Mesodermal cell (in vitro differentiated cells): ENCODE data around the gene HECTD3.

Experiments used
- H3K27ac ChIP-seq: 2 replicates; pipeline ENCODE4 v1.7.0; 2013; ENCODE audit warnings: mild to moderate bottlenecking, low read depth, low read length, moderate library complexity; ENCODE audit not compliant: severe bottlenecking
- H3K36me3 ChIP-seq: 2 replicates; pipeline ENCODE4 v1.7.1; 2013; ENCODE audit warnings: mild to moderate bottlenecking, low read length, moderate library complexity; ENCODE audit not compliant: control insufficient read depth, insufficient read depth
- H3K4me1 ChIP-seq: one replicate; pipeline ENCODE4 v1.7.1; 2013; ENCODE audit warnings: mild to moderate bottlenecking, low read length; ENCODE audit not compliant: insufficient read depth, control insufficient read depth, poor library complexity, severe bottlenecking
- H3K4me3 ChIP-seq: 2 replicates; pipeline ENCODE4 v1.7.0; 2013; ENCODE audit warnings: low read length, control low read depth, mild to moderate bottlenecking; ENCODE audit not compliant: insufficient read depth, poor library complexity, severe bottlenecking; ENCODE audit errors: extremely low read depth
- H3K9me3 ChIP-seq: 2 replicates; pipeline ENCODE4 v1.7.1; 2013; ENCODE audit warnings: mild to moderate bottlenecking, low read length, moderate library complexity; ENCODE audit not compliant: control insufficient read depth
- WGBS, 2 experiments: methylation state at CpG; one replicate each; pipeline ENCODE4 v1.1.5; 2013; ENCODE audit warnings: missing lambda C conversion rate in 2 of 2; ENCODE audit not compliant: insufficient coverage in 2 of 2; 5-methylcytosine and 5-hydroxymethylcytosine counted together

HECTD3 gene

DNA sequence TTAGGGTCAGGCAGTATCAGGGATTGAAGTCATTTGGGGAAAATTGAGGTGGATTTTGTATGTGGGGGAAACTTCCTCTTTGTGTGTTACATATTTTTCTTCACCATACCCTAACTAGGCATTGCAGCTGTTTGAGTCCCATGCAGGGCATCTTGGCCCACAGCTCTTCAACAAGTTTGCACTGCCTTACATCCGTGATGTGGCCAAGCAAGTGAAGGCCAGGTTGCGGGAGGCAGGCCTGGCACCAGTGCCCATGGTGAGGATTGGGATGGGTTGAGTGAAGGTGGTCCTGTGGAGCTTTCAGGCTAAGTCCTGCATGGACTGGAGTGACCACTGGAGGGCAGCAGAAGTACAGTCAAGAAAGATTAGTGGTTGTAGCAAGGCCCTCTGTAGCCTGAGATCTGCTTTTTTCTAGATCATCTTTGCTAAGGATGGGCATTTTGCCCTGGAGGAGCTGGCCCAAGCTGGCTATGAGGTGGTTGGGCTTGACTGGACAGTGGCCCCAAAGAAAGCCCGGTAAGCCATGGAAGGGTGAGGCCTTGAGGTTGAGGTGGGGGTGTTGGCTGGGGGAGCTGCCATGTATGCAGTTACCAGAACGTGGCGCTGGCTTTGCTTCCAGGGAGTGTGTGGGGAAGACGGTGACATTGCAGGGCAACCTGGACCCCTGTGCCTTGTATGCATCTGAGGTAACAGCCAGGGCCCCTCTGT is 3.4 kb upstream of the HECTD3 start:
- 58 to 68% methylated on average over 6 of the region's 6 CpGs for WGBS, 2 experiments
- H3K4me3 ChIP-seq, result no peak overlapping the region
- peaks cover 13% of the 10 kb centered on the region for H3K4me1 ChIP-seq
- no peaks in the 10 kb centered on the region for H3K9me3 ChIP-seq
- H3K36me3 ChIP-seq, result peaks cover 23% of the 10 kb centered on the region
- H3K27ac ChIP-seq, result no peak overlapping the region

DNA sequence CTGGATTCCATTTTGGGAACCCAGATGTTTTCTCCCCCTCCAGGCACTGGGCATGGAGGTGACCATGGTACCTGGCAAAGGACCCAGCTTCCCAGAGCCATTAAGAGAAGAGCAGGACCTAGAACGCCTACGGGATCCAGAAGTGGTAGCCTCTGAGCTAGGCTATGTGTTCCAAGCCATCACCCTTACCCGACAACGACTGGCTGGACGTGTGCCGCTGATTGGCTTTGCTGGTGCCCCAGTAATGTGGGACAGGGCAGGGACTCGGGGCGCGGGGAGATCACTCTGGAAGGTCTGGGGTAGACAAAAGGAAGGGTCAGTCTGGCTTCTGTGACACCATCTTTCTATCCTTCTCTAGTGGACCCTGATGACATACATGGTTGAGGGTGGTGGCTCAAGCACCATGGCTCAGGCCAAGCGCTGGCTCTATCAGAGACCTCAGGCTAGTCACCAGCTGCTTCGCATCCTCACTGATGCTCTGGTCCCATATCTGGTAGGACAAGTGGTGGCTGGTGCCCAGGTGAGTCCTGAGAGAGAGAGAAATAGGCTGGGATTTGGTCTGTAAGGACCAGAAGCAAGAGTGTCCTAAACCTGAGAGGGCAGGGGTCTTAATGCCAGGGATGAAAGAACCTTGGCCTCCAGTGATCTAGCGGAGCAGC is 2.6 kb upstream of the HECTD3 start:
- Histone ChIP-seq H3K4me1 (peaks cover 13% of the 10 kb centered on the region), H3K36me3 (peaks cover 31% of the 10 kb centered on the region), H3K9me3 (no peaks in the 10 kb centered on the region), H3K4me3 (no peak overlapping the region), H3K27ac (no peak overlapping the region)
- WGBS, 2 experiments, result 85 to 88% methylated on average over 9 of the region's 12 CpGs

- peak overlapping the region; percentile 86 for H3K27ac ChIP-seq
- peak overlapping the region; percentile 62 for H3K4me3 ChIP-seq
- H3K4me1 ChIP-seq, result peaks cover 13% of the 10 kb centered on the region
- peaks cover 40% of the 10 kb centered on the region for H3K36me3 ChIP-seq
- 6 to 19% methylated on average over 8 to 12 of the region's 21 CpGs for WGBS, 2 experiments
- H3K9me3 ChIP-seq, result no peaks in the 10 kb centered on the region
Observed at GRCh38 chr1:45012639-45013278, 1.6 kb upstream of the HECTD3 start.

- H3K9me3 ChIP-seq, result no peaks in the 10 kb centered on the region
- peak within 1 kb of the TSS; percentile 86 for H3K27ac ChIP-seq
- peaks cover 48% of the 10 kb centered on the region for H3K36me3 ChIP-seq
- H3K4me3 ChIP-seq, result peak within 1 kb of the TSS; percentile 91
- 4% methylated on average over 15 to 19 of the region's 21 CpGs for WGBS, 2 experiments
- H3K4me1 ChIP-seq, result peaks cover 13% of the 10 kb centered on the region
Observed at GRCh38 chr1:45011837-45012638, 914 bp upstream of the HECTD3 start, which contains the start of gene UROD. Gene UROD (plus strand): TSS chr1:45012254. CDS start chr1:45012266, 12 bp downstream.

DNA sequence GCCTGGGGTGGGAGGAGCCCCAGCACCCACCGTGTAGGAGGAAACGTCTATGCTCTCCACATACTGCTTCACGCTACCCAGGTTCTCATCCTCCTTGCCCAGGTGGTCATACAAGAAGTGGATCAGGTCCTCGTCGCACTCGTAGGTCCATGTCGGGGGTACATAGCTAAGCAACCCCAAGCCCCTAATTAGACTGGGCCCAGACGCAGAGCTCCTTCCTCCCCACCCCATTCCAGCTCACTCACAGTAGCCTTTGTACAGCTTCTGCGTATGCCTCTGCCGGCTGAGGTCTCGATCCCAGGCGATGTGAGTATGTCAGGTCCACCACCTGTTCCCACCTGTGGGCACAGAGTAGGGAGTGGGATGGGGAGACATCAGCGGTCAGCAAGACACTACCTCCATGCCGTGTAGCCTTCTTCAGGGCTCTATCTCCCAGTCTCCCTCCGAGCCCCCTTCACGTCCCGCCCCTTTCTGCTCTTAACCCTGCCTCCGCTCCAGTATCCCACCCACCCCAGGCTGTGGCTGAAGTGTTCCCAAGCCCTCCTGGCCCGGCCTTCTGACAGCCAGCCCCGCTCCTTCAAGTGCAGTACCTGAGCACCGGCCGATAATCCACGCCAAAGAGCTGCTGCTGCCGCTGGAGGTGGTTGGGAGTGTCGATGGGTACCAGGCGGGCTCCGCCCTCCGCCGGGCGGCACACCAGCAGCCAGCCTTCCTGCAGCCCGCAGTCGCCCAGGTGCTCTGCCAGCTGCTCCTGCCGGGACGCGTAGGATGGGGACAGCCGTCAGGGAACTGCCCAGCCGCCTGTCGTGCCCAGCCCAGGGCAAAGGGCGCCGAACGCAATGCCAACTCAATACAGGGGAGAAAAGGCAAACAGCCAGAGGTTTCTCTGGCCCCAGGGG is 919 bp downstream of the HECTD3 start:
- WGBS, 2 experiments, result 21 to 27% methylated on average over 29 to 33 of the region's 41 CpGs
- peaks cover 58% of the 10 kb centered on the region for H3K36me3 ChIP-seq
- H3K9me3 ChIP-seq, result no peaks in the 10 kb centered on the region
- no peak overlapping the region for H3K27ac ChIP-seq
- peaks cover 13% of the 10 kb centered on the region for H3K4me1 ChIP-seq
- H3K4me3 ChIP-seq, result peak overlapping the region; percentile 91

GRCh38 chr1:45009296-45009865 is 1.7 kb downstream of the HECTD3 start:
- H3K36me3 ChIP-seq, result peaks cover 61% of the 10 kb centered on the region
- H3K9me3 ChIP-seq, result no peaks in the 10 kb centered on the region
- no peak overlapping the region for H3K27ac ChIP-seq
- 93 to 95% methylated on average over 6 to 9 of the region's 11 CpGs for WGBS, 2 experiments
- H3K4me3 ChIP-seq, result peak overlapping the region; percentile 91
- peaks cover 13% of the 10 kb centered on the region for H3K4me1 ChIP-seq

DNA sequence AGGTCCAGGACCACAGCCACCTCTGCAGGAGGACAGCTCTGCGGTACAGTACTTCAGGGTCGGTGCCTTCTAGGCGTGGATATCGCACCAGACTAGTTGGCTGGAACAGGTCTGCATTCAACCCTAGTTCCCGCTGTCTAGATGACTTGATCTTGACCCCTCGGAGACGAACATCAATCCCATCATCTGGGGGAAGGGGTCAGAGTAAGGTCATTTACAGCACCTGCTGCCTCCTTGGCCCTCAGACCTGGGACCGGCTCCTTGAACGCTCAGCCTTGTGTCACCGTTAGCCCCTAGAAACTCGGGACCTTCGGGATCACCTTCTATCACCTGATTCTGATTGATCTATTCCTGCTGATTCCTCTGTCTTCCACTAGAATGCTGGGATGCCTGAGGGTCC is 2.6 kb downstream of the HECTD3 start:
- H3K27ac ChIP-seq, result no peak overlapping the region
- H3K9me3 ChIP-seq, result no peaks in the 10 kb centered on the region
- H3K4me1 ChIP-seq, result peaks cover 13% of the 10 kb centered on the region
- whole genome bisulfite sequencing, 2 experiments, result 92 to 96% methylated on average over 12 of the region's 12 CpGs
- peaks cover 61% of the 10 kb centered on the region for H3K36me3 ChIP-seq
- no peak overlapping the region for H3K4me3 ChIP-seq

GRCh38 chr1:45008076-45008475 is 3.0 kb downstream of the HECTD3 start:
- no peak overlapping the region for H3K4me3 ChIP-seq
- H3K9me3 ChIP-seq, result no peaks in the 10 kb centered on the region
- peaks cover 65% of the 10 kb centered on the region for H3K36me3 ChIP-seq
- peaks cover 13% of the 10 kb centered on the region for H3K4me1 ChIP-seq
- H3K27ac ChIP-seq, result no peak overlapping the region
- WGBS, 2 experiments, result 90 to 100% methylated on average over 2 of the region's 3 CpGs

DNA sequence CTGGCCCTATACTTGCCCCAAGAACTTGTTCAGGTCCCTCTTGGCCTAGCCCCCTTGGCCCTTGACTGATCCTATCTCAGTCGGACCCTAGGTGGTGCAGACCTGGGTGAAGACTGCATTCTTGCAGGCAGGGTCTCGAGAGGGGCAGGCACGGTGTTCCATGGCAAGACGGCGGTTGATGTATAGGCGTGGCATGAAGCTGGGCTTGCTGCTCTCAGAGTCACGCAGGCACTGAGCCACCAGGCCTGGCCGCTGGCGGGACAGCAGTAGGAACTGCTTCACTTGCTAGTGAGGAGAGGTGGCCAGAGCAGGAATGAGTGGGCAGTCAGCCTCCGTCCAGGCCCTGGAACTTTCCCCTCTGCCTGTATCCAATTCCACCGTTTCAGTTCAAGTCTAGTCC is 3.8 kb downstream of the HECTD3 start:
- H3K4me3 ChIP-seq, result no peak overlapping the region
- no peaks in the 10 kb centered on the region for H3K9me3 ChIP-seq
- peaks cover 13% of the 10 kb centered on the region for H3K4me1 ChIP-seq
- H3K36me3 ChIP-seq, result peaks cover 70% of the 10 kb centered on the region
- H3K27ac ChIP-seq, result no peak overlapping the region
- 86 to 87% methylated on average over 7 to 11 of the region's 11 CpGs for WGBS, 2 experiments
